ENCODE data around the gene ENTHD1.

Gene ENTHD1

GRCh38 chr22:39710380-39711150, 183.0 kb downstream of the ENTHD1 start:
- FAIRE-seq, result no peak

GRCh38 chr22:39707816-39708215, 185.7 kb downstream of the ENTHD1 start:
- FAIRE-seq, result no peak

GRCh38 chr22:39707351-39707750, 186.2 kb downstream of the ENTHD1 start:
- no peak for FAIRE-seq

- no peak for FAIRE-seq
Observed at GRCh38 chr22:39706376-39707140, 187.0 kb downstream of the ENTHD1 start.

- no peak for FAIRE-seq
Observed at GRCh38 chr22:39705386-39705785, 188.2 kb downstream of the ENTHD1 start.

GRCh38 chr22:39703928-39704639, 189.5 kb downstream of the ENTHD1 start:
- FAIRE-seq, result no peak

- no peak for FAIRE-seq
Observed at GRCh38 chr22:39703091-39703490, 190.5 kb downstream of the ENTHD1 start.

- no peak for FAIRE-seq
Observed at GRCh38 chr22:39700565-39700964, 193.0 kb downstream of the ENTHD1 start.

- FAIRE-seq, result no peak
Observed at GRCh38 chr22:39699631-39700360, 193.8 kb downstream of the ENTHD1 start.

- no peak for FAIRE-seq
Observed at GRCh38 chr22:39697790-39698430, 195.7 kb downstream of the ENTHD1 start.

GRCh38 chr22:39693943-39694500, 199.5 kb downstream of the ENTHD1 start:
- no peak for FAIRE-seq

Measured in A204.1 (cell line).